GM19468 (cell line): Measurements from ENCODE around the gene CIDEC.

Source experiments
- ATAC-seq: cut with Tn5 transposase; IDR thresholded peaks from one replicate; pipeline ENCODE4 v1.9.1; 2021; ENCODE audit warnings: mild to moderate bottlenecking, moderate library complexity, moderate number of reproducible peaks; ENCODE audit not compliant: unreplicated experiment; ENCODE audit errors: extremely low read depth

CIDEC gene

GRCh38 chr3:9879830-9880549 lies at the start of gene CIDEC:
Gene CIDEC (minus strand): TSS chr3:9880253. CDS start chr3:9878486, 1,767 bp downstream.
- no peak for ATAC-seq

DNA sequence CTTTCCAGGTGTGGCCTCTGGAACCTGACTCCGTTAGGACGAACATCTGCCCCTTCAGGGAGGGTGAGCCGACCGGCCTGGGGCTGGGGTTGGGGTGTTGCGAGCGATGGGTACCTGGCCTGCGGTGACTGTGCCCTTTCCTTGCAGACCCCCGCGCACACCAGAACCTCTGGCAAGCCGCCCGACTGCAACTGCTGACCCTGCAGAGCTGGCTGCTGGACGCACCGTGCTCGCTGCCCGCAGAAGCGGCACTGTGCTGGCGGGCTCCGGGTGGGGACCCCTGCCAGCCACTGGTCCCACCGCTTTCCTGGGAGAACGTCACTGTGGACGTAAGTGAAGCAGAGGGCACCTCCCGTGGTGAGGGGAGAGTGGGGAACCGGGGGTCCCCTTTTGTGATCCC lies 48.1 kb upstream of the CIDEC start:
- no peak for ATAC-seq

- ATAC-seq, result no peak
Measured at GRCh38 chr3:9918261-9919038, 38.4 kb upstream of the CIDEC start.

GRCh38 chr3:9917820-9918219 lies 37.8 kb upstream of the CIDEC start:
- ATAC-seq, result no peak

GRCh38 chr3:9916734-9917680 lies 37.0 kb upstream of the CIDEC start, which contains the start of gene IL17RC:
Gene IL17RC (plus strand): TSS chr3:9917098. CDS start chr3:9917316, 218 bp downstream.
- ATAC-seq, result no peak

GRCh38 chr3:9916346-9916733 lies 36.3 kb upstream of the CIDEC start:
- no peak for ATAC-seq

DNA sequence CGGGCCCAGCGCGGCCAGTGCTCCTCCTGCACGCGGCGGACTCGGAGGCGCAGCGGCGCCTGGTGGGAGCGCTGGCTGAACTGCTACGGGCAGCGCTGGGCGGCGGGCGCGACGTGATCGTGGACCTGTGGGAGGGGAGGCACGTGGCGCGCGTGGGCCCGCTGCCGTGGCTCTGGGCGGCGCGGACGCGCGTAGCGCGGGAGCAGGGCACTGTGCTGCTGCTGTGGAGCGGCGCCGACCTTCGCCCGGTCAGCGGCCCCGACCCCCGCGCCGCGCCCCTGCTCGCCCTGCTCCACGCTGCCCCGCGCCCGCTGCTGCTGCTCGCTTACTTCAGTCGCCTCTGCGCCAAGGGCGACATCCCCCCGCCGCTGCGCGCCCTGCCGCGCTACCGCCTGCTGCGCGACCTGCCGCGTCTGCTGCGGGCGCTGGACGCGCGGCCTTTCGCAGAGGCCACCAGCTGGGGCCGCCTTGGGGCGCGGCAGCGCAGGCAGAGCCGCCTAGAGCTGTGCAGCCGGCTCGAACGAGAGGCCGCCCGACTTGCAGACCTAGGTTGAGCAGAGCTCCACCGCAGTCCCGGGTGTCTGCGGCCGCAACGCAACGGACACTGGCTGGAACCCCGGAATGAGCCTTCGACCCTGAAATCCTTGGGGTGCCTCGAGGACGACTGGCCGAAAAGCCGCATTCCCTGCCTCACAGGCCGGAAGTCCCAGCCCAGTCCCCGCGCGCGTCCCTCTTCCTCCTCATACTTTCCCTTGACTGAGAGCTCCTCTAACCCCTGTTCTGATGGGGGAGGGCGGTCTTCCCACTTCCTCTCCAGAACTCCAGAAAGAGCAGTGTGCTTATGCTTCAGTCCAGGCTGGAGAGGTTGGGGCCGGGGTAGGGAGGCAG lies 35.4 kb upstream of the CIDEC start:
- no peak for ATAC-seq

DNA sequence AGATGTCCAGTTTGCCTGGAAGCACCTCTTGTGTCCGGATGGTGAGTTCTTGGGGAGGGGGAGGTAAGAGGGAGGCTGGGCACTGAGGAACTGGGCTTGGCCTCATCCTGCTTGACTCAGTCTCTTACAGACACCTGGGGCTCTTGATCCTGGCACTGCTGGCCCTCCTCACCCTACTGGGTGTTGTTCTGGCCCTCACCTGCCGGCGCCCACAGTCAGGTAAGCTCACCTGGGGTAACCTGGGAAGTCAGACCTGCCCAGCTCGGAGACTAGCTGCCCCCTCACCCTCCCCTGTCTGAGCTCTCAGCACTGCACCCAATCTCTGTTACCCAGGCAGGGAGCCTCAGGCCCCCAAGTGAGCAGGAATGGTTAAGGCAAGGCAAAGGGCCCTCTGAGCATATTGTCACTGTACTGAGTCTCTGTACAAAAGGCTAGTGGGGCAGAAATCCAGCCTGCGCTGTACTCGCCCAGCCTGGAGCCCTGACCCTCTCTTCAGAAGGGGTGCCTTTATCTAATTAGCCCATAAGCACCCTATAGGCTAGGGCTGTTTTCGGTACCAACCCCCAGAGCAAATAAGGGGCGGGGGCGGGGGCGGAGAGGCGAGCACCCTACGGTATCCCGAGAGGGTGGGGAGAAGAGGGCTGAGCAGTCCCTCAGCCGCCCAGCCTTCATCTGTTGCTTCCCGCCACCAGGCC lies 34.7 kb upstream of the CIDEC start:
- no peak for ATAC-seq

GRCh38 chr3:9914011-9914410 lies 34.0 kb upstream of the CIDEC start:
- ATAC-seq, result no peak

DNA sequence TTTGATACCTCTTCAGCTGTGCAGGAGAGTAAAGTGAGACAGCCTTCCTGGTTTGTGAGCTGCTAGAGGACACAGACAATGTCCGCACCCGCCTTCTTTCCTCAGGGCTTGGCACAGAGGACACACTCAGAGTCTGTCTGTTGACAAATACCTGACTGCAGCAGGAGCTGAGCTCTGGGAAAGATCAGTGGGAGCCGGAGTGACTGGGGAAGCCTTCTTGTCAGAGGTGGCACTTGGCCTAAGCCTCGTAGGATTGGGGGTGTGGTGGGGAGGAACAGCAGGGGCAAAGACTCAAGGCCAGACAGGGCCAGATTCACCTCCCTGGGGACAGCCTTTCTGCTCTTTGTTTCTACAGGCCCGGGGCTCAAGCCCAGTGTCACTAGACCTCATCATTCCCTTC lies 33.5 kb upstream of the CIDEC start:
- no peak for ATAC-seq

GRCh38 chr3:9912294-9912935 lies 32.4 kb upstream of the CIDEC start:
- no peak for ATAC-seq

DNA sequence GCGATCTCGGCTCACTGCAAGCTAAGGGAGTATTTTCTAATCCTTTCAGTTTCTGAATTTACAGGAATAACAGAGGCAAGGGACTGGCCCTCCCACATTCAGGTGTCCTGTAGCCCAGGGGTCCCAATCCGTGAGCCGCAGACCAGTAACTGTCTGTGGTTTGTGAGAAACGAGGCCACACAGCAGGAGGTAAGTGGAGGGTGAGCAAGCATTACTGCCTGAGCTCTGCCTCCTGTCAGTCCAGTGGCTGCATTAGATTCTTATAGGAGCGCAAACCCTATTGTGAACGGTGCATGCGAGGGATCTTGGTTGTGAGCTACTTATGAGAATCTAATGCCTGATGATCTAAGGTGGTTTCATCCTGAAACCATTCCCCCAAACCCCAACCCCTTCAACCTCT lies 31.8 kb upstream of the CIDEC start:
- no peak for ATAC-seq

DNA sequence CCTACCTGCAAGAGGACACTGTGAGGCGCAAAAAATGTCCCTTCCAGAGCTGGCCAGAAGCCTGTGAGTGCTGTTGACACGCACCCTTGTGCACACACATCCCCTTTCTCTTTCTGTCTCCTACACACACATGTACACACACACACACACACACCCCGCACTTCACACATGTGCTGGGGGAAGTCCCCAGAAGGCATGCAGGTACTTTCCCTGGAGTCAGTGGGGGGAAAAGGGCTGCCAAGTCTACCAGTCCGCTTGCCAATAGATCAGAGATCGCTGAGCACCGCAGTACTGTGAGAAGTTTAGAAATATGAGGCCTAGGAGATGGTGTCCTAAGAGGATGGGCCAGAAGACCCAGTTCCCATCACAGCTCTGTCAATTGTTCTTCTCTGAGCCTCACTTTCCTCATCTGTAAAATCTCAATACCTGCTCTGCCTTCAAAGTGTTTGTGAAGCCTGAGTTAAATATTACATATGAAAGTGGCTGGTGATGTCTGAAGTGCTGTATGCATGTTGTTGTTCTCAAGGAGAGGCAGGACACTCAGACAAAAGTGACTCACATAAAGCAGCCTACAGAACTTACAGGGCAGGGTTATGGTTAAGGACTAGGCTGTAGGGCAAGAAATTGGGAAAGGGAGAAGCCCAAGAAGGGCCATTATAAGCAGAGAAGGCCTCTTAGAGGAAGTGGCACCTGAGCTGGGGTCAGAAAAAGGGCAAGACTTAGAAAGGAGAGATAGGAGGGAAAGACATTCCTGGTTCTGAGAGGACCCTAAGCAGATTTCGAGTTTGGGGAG lies 29.4 kb upstream of the CIDEC start:
- ATAC-seq, result no peak

- ATAC-seq, result no peak
Measured at GRCh38 chr3:9908286-9908685, 28.2 kb upstream of the CIDEC start.

- no peak for ATAC-seq
Measured at GRCh38 chr3:9906480-9906879, 26.4 kb upstream of the CIDEC start.

DNA sequence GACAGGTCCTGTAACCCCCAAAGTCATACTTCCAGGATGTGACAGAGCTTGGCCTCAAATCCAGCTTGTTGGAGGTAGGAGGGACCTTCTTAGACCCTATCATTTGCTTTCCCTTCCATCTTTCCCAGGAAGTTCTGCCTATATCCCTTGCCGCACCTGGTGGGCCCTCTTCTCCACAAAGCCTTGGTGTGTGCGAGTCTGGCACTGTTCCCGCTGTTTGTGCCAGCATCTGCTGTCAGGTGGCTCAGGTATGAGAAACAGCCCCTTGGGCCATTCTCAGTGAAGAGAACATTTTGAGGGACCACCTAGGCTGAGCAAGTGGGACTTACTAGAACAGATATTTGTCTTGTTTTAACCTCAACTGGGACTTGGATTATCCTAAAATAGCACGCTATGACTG lies 23.9 kb upstream of the CIDEC start:
- no peak for ATAC-seq

- ATAC-seq, result no peak
Measured at GRCh38 chr3:9903238-9903624, 23.2 kb upstream of the CIDEC start.
